GM19099 (cell line): ENCODE data around the gene POU5F1.
A peak's percentile ranks its signal among the peaks of the same experiment; 100 is the strongest.

Experiments
- POLR2A ChIP-seq: IDR thresholded peaks from 3 replicates; pipeline ENCODE4 v1.6.1; 2011; ENCODE audit warnings: low read depth; ENCODE audit not compliant: insufficient read length; ENCODE audit errors: extremely low read depth

POU5F1 gene

GRCh38 chr6:31165986-31166385, 4.5 kb downstream of the POU5F1 start:
- no peak for TF ChIP-seq POLR2A

- TF ChIP-seq POLR2A = peak; percentile 64
Observed at GRCh38 chr6:31165064-31165832, 5.2 kb downstream of the POU5F1 start.

- no peak for TF ChIP-seq POLR2A
Observed at GRCh38 chr6:31163922-31164321, 6.6 kb downstream of the POU5F1 start.

GRCh38 chr6:31162463-31163165, 7.9 kb downstream of the POU5F1 start:
- no peak for TF ChIP-seq POLR2A

- TF ChIP-seq POLR2A = no peak
Observed at GRCh38 chr6:31161216-31162126, 9.0 kb downstream of the POU5F1 start.

GRCh38 chr6:31158863-31159855, 11.3 kb downstream of the POU5F1 start:
- no peak for TF ChIP-seq POLR2A

GRCh38 chr6:31158140-31158862, 12.2 kb downstream of the POU5F1 start, which contains the start of gene TCF19:
Gene TCF19 (plus strand): TSS chr6:31158589. CDS start chr6:31159470, 881 bp downstream.
- TF ChIP-seq POLR2A = peak; percentile 56

- no peak for TF ChIP-seq POLR2A
Observed at GRCh38 chr6:31157513-31158139, 12.9 kb downstream of the POU5F1 start, which contains the start of gene CCHCR1. Gene CCHCR1 (minus strand): TSS chr6:31157802. CDS start chr6:31157600, 202 bp downstream.

GRCh38 chr6:31156641-31157040, 13.8 kb downstream of the POU5F1 start:
- no peak for TF ChIP-seq POLR2A

- no peak for TF ChIP-seq POLR2A
Observed at GRCh38 chr6:31154436-31154835, 16.0 kb downstream of the POU5F1 start.

- no peak for TF ChIP-seq POLR2A
Observed at GRCh38 chr6:31152781-31153180, 17.7 kb downstream of the POU5F1 start.

- no peak for TF ChIP-seq POLR2A
Observed at GRCh38 chr6:31149827-31150447, 20.5 kb downstream of the POU5F1 start.

- no peak for TF ChIP-seq POLR2A
Observed at GRCh38 chr6:31145386-31145785, 25.1 kb downstream of the POU5F1 start.

GRCh38 chr6:31144970-31145340, 25.5 kb downstream of the POU5F1 start:
- no peak for TF ChIP-seq POLR2A
